Neural crest cell (in vitro differentiated cells): Measurements from ENCODE around the gene COTL1. TPM values are rescaled to one million over a fixed set of nuclear protein-coding genes. Genes with fewer than 3 reads are reported as not detected.
"Not testable (repeated sequence)": the region's sequence is repeated elsewhere in the genome, so short reads cannot be mapped to it uniquely, and the experiment has no call there.

Experiments
- DNase-seq: peaks from one replicate; pipeline ENCODE4 v3.0.0; 2021; ENCODE audit warnings: low read depth, mixed read lengths, low spot score
- H3K27ac Mint-ChIP-seq: one replicate; pipeline ENCODE4 v1.8.0; 2021; ENCODE audit warnings: mild to moderate bottlenecking, mixed read lengths; ENCODE audit not compliant: unreplicated experiment
- H3K27me3 Mint-ChIP-seq: 2 replicates; pipeline ENCODE4 v1.8.0; 2021; ENCODE audit warnings: low read depth, mild to moderate bottlenecking, mixed read lengths
- H3K36me3 Mint-ChIP-seq: 2 replicates; pipeline ENCODE4 v1.8.0; 2021; ENCODE audit warnings: low read depth, mild to moderate bottlenecking, mixed read lengths
- H3K4me1 Mint-ChIP-seq: 2 replicates; pipeline ENCODE4 v1.8.0; 2021; ENCODE audit warnings: mixed read lengths
- H3K4me3 Mint-ChIP-seq: one replicate; pipeline ENCODE4 v1.8.0; 2021; ENCODE audit warnings: mild to moderate bottlenecking, mixed read lengths
- H3K9me3 Mint-ChIP-seq: 2 replicates; pipeline ENCODE4 v1.8.0; 2021; ENCODE audit warnings: mixed read lengths
- total RNA-seq: library from RNA; stranded (reverse); gene quantifications from 2 replicates; pipeline ENCODE4 v1.2.1, GENCODE V29; 2021
- TF ChIP-seq, protein P1 (sequence below): fragments of 200-600 bp; sonication (generic); conservative IDR thresholded peaks from 2 replicates; pipeline ENCODE4 v1.5.0; 2021; ENCODE audit warnings: antibody characterized with exemption, mild to moderate bottlenecking

COTL1 gene
- total RNA-seq, 1 donor from 2014 or later: 357 TPM

DNA sequence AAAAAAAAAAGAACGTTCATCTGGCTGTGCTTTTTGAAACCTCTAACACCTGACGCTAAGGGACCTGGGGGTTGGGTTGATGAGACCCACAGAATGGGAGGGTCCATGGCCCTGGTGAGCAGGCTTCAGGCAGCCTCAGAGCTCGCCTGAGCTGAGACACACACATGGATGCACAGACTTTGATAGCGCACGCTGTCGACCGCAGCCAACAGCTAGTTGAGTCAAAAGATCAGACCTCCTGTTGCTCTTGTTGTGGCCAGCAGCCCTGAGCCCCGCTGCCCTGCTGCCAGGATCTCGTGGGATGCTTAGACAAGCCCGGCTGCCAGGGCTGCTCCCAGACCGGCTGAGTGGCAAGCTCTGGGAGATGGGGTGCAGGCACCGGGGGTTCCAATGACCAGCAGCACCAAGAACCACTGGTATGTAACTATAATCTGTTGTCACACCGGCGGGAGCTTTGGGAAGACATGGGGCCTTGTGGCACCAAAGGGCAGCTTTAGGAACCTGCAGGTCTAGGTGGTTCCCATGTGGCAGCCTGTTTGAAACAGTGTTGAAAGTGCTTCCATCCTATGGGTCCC, 93.4 kb downstream of the COTL1 start:
- Mint-ChIP-seq H3K9me3 (peaks cover 5% of the 10 kb centered on the region), H3K4me3 (no peak overlapping the region), H3K36me3 (peaks cover 5% of the 10 kb centered on the region), H3K27ac (no peak overlapping the region), H3K4me1 (peaks cover 55% of the 10 kb centered on the region), H3K27me3 (no peaks in the 10 kb centered on the region)
- no peak for DNase-seq
- TF ChIP-seq, protein P1, sequence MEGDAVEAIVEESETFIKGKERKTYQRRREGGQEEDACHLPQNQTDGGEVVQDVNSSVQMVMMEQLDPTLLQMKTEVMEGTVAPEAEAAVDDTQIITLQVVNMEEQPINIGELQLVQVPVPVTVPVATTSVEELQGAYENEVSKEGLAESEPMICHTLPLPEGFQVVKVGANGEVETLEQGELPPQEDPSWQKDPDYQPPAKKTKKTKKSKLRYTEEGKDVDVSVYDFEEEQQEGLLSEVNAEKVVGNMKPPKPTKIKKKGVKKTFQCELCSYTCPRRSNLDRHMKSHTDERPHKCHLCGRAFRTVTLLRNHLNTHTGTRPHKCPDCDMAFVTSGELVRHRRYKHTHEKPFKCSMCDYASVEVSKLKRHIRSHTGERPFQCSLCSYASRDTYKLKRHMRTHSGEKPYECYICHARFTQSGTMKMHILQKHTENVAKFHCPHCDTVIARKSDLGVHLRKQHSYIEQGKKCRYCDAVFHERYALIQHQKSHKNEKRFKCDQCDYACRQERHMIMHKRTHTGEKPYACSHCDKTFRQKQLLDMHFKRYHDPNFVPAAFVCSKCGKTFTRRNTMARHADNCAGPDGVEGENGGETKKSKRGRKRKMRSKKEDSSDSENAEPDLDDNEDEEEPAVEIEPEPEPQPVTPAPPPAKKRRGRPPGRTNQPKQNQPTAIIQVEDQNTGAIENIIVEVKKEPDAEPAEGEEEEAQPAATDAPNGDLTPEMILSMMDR: no peak

DNA sequence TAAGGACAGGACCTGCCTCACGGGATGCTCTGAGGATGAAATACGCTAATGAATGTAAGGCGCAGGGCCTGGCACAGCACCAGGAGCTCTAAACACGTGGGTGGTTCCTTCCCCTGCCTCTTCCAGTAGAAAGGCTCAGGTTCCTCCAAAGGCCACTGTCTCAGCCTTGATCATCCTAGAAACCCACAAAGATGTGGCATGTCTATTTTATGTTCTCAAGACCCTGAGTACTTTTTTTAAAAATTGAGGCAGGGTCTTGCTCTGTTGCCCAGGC, 96.4 kb downstream of the COTL1 start:
- Mint-ChIP-seq H3K4me3 (no peak overlapping the region), H3K9me3 (no peaks in the 10 kb centered on the region), H3K4me1 (peaks cover 41% of the 10 kb centered on the region), H3K27ac (no peak overlapping the region), H3K27me3 (no peaks in the 10 kb centered on the region), H3K36me3 (no peaks in the 10 kb centered on the region)
- TF ChIP-seq, protein P1: no peak
- DNase-seq: no peak

DNA sequence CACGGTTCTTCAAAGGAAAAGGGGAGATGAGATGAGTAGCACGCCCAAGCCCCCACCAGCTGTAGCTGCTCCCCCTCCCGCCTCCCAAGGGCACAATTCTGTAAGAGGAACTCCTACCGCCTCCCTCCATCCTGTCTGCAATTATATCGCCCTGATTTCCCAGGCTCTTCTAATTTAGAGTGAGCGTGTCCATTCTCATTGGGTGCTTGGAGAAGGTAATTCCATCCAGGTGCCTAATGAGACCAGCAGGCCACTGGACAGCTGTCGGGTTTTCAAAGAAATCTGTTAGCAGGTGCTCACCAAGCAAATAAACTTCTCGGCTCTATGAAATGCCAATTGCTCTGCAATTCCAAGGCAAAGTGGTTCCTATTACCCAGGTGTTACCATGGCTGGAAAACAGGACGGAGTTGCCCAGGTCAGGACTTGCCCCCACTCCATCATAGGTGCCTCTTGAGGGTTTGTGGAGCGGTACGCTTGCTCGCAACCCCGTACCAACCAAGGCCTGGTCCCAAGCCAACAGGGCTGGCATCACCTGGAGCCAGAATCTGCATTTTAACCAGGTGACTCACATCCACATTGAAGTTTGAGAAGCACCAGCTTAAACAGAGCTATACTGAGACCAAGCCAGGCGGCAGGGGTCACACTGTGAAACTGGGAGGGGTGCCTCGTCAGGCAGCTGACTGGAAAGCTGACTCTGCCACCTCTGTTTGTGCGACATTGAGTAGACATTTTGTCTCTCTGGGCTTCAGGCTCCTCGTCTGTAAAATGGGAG, 97.0 kb downstream of the COTL1 start:
- DNase-seq: no peak
- H3K4me3 Mint-ChIP-seq: no peak overlapping the region
- H3K27ac Mint-ChIP-seq: no peak overlapping the region
- H3K36me3 Mint-ChIP-seq: no peaks in the 10 kb centered on the region
- H3K4me1 Mint-ChIP-seq: peaks cover 43% of the 10 kb centered on the region
- TF ChIP-seq, protein P1: no peak
- no peaks in the 10 kb centered on the region for H3K9me3 Mint-ChIP-seq
- H3K27me3 Mint-ChIP-seq: no peaks in the 10 kb centered on the region

DNA sequence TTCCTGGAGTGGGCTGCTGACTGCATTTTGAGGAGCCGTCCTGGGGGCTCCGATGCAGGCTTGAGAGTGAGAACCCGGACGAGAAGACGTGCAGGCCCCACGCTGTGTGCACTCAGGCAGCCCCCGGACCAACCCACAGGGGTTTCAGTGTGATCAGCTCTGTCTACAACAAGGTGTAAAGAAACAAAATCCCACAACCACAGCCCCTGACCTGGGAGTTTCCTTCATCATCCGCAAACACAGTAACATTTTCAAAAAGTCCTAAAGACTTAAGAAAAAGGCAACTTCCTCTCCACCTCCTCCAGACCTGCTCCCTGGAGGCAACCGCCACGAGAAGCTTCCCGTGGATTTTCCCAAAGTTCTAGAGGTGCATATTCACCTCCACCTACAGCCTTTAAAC, 98.0 kb downstream of the COTL1 start:
- Mint-ChIP-seq H3K4me1 (peaks cover 38% of the 10 kb centered on the region), H3K27ac (no peak overlapping the region), H3K4me3 (no peak overlapping the region), H3K27me3 (no peaks in the 10 kb centered on the region), H3K36me3 (no peaks in the 10 kb centered on the region), H3K9me3 (no peaks in the 10 kb centered on the region)
- TF ChIP-seq, protein P1: no peak
- DNase-seq: no peak

DNA sequence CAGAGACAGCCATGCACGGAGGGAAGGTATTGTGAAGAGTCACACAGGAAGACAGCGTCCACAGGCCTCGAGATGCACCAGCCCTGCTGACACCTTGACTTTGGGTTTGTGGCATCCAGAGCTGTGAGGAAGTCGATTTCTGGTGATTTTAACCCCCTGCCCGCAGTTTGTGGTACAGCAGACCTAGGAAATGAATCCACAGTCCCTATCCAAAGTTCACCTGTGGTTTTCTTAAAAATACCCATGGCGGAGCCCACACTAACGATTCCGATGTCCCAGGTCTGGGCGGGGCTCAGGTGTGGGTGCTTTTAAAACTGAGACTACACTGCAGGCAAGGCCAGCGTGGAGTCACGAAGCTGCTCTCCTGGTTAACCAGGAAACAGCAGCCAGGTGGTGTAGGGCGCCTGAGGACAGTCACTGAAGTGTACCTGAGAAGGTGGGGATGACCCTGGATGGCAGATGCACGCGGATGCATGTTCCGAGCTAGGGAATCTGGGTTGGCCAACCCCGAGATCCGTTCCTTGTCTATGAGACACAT, 99.0 kb downstream of the COTL1 start:
- Mint-ChIP-seq H3K27ac (no peak overlapping the region), H3K36me3 (no peaks in the 10 kb centered on the region), H3K9me3 (no peaks in the 10 kb centered on the region), H3K27me3 (no peaks in the 10 kb centered on the region), H3K4me3 (no peak overlapping the region), H3K4me1 (peaks cover 44% of the 10 kb centered on the region)
- TF ChIP-seq, protein P1: no peak
- DNase-seq: no peak

DNA sequence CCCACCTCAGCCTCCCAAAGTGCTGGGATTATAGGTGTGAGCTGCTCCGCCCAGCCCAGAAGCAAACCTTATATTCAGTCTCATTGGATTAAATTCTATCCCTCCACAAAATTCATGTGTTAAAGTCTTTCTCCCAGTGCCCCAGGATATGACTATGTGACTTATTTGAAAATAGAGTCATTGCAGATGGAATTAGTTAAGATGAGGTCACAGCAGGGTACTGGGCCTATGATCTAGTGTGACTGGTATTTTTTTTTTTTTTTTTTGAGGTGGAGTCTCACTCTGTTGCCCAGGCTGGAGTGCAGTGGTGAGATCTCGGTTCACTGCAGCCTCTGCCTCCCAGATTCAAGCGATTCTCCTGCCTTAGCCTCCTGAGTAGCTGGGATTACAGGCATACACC, 99.7 kb downstream of the COTL1 start:
- not testable (repeated sequence) for H3K36me3 Mint-ChIP-seq, DNase-seq, H3K9me3 Mint-ChIP-seq, H3K27me3 Mint-ChIP-seq, H3K4me3 Mint-ChIP-seq, H3K27ac Mint-ChIP-seq
- peaks cover 42% of the 10 kb centered on the region for H3K4me1 Mint-ChIP-seq
